Activated T-cell treated with anti-CD3 and anti-CD28 coated beads, Interleukin-2, amount 50 U/mL, for 72 hours (primary cell): ENCODE measurements around the gene VPS37B. TPM values are rescaled to one million over a fixed set of nuclear protein-coding genes. Genes with fewer than 3 reads are reported as not detected.

Source experiments
- ATAC-seq, 2 donors: fragments of 150-1000 bp; cut with Tn5 transposase; replicated peaks in 1 of 2; 2 replicates each; pipeline ENCODE4 v1.10.0; 2021; ENCODE audit warnings: moderate library complexity in 2 of 2, mild to moderate bottlenecking in 1 of 2
- DNase-seq, 2 donors: peaks; one replicate each; pipeline ENCODE4 v3.0.0; 2021 to 2022; ENCODE audit warnings: mixed read lengths in 1 of 2
- H3K27ac Mint-ChIP-seq: one replicate; pipeline ENCODE4 v1.8.0; 2022; ENCODE audit warnings: mild to moderate bottlenecking, moderate library complexity, mixed read lengths
- H3K27me3 Mint-ChIP-seq: one replicate; pipeline ENCODE4 v1.8.0; 2022; ENCODE audit warnings: low read depth, mixed read lengths
- H3K36me3 Mint-ChIP-seq, 2 donors: one replicate each; pipeline ENCODE4 v1.8.0; 2022; ENCODE audit warnings: mixed read lengths in 2 of 2, mild to moderate bottlenecking in 1 of 2; ENCODE audit not compliant: insufficient read depth in 2 of 2
- H3K4me1 Mint-ChIP-seq: one replicate; pipeline ENCODE4 v1.8.0; 2022; ENCODE audit warnings: low read depth, mixed read lengths
- H3K4me3 Mint-ChIP-seq, 2 donors: one replicate each; pipeline ENCODE4 v1.8.0; 2022; ENCODE audit warnings: mild to moderate bottlenecking in 2 of 2, mixed read lengths in 2 of 2, moderate library complexity in 2 of 2
- H3K9me3 Mint-ChIP-seq, 2 donors: one replicate each; pipeline ENCODE4 v1.8.0; 2022; ENCODE audit warnings: mixed read lengths in 2 of 2
- total RNA-seq, 2 donors: library from RNA; stranded (reverse); gene quantifications; one replicate each; pipeline ENCODE4 v1.2.3, GENCODE V29; 2022

The VPS37B gene
- total RNA-seq, 2 donors from 2014 or later = 28.8 to 37.4 TPM

- no peaks in the 10 kb centered on the region for H3K27me3 Mint-ChIP-seq
- DNase-seq = no peak
- peaks cover 52% of the 10 kb centered on the region for H3K4me1 Mint-ChIP-seq
- no peaks in the 10 kb centered on the region for H3K9me3 Mint-ChIP-seq
- peaks cover 3 to 4% of the 10 kb centered on the region in 2 donors for H3K36me3 Mint-ChIP-seq
- H3K4me3 Mint-ChIP-seq = peak overlapping the region; percentile 35 to 99
- ATAC-seq = no peak
- no peak overlapping the region for H3K27ac Mint-ChIP-seq
Measured at GRCh38 chr12:122837306-122838265, 58.3 kb downstream of the VPS37B start.

DNA sequence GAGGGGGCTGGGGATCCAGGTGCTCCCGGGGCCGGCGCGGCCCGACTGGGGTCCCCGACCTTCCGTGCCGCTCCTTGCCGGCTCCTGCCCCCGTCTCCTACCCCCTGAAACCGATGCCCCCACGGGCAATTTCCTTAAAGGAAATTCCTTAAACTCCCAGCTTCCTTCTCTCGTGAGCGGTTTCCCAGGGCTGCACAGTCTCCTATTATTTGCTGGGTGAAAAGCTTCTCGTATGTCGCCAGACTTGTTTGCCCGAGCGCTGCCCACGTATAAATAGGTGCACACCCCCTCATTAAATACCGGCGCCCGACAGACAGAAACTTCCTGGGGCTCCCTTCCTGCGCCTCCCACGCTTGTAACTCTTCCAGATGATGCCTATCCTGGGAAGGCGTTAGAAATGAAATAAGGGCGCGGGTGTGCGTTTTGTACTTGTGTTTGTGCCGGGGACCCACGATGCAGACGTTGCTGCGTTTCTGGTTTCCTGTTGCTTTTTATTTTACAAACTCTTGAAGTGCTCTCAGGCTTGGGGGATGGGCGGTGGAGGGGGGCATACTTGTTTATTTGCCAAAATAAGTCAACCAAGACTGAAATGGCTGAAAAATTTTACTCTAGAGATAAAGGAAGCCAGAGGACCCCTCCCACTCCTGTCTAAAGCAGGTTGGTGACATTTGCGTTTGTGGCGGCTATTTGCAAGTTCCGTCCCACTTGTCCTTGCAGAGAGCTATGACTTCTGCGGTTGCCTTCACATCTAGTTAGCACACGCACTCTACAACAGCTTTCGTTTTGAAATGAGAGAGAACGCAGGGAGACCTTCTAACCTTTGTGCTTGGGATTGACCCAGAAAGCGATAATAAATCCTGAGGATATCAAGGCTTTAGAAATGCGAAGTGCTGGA lies 59.6 kb downstream of the VPS37B start:
- no peaks in the 10 kb centered on the region for H3K27me3 Mint-ChIP-seq
- peak overlapping the region; percentile 74 for H3K27ac Mint-ChIP-seq
- peaks cover 49% of the 10 kb centered on the region for H3K4me1 Mint-ChIP-seq
- peak; percentile 74 to 75 for ATAC-seq
- peaks cover 3 to 4% of the 10 kb centered on the region in 2 donors for H3K36me3 Mint-ChIP-seq
- DNase-seq = peak; percentile 63 to 75
- no peaks in the 10 kb centered on the region for H3K9me3 Mint-ChIP-seq
- H3K4me3 Mint-ChIP-seq = peak overlapping the region; percentile 95 to 99

GRCh38 chr12:122835750-122836026 lies 60.2 kb downstream of the VPS37B start:
- Mint-ChIP-seq H3K36me3 (peaks cover 3 to 4% of the 10 kb centered on the region in 2 donors), H3K27ac (no peak overlapping the region), H3K27me3 (no peaks in the 10 kb centered on the region), H3K9me3 (no peaks in the 10 kb centered on the region), H3K4me1 (peaks cover 47% of the 10 kb centered on the region), H3K4me3 (no peak overlapping the region)
- peak; percentile 53 to 64 for DNase-seq
- ATAC-seq = peak; percentile 64 to 68

GRCh38 chr12:122834921-122835749 lies 60.8 kb downstream of the VPS37B start, which contains the start of gene HIP1R:
Gene HIP1R, plus strand, starts transcription at chr12:122835457. Its CDS starts 94 bp downstream, at chr12:122835551.
- Mint-ChIP-seq H3K27me3 (no peaks in the 10 kb centered on the region), H3K27ac (peak within 1 kb of the TSS; percentile 75), H3K9me3 (no peaks in the 10 kb centered on the region), H3K36me3 (peaks cover 3 to 4% of the 10 kb centered on the region in 2 donors), H3K4me1 (peaks cover 47% of the 10 kb centered on the region), H3K4me3 (peak within 1 kb of the TSS; percentile 98 to 99)
- DNase-seq (peak; percentile 62 to 76), ATAC-seq (peak; percentile 73 to 74)

DNA sequence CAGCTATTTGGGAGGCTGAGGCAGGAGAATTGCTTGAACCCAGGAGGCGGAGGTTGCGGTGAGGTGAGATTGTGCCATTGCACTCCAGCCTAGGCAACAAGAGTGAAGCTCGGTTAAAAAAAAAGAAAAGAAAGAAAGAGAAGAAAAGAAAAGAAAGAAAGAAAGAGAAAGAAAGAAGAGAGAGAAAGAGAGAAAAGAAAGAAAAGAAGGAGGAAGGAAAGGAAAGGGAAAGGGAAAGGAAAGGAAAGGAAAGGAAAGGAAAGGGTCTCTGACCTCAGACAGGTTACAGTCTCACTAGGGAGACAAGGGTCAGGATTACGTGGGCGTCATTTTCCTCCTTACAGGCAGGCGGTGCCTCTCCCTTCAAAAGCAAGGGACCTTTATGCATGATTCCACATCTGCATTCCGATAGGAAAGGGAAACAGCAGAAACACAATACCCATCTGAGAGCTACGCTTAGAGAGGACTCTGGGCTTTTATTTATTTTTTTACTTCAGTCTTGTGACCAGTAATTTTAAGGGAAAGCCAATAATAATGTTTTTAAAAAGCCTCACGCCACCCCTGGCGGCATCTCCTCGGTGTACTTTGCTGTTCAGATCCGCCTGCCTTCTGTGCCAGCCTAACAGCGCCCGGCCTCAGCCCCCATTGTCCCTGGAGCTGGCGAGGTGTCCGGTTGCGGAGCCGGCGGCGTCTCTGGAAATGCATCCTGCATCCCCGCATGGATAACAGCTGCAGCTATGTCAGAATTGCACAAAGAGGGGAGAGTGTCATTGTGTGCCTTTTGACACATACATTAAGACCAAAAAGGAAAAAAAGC lies 61.6 kb downstream of the VPS37B start:
- ATAC-seq (peak in 1 of 2 donors; percentile 6), DNase-seq (no peak)

GRCh38 chr12:122830517-122831214 lies 65.3 kb downstream of the VPS37B start:
- Mint-ChIP-seq H3K27me3 (no peaks in the 10 kb centered on the region), H3K4me3 (no peak overlapping the region), H3K36me3 (no peaks in the 10 kb centered on the region), H3K9me3 (no peaks in the 10 kb centered on the region), H3K27ac (no peak overlapping the region), H3K4me1 (peaks cover 15% of the 10 kb centered on the region)
- ATAC-seq (no peak), DNase-seq (no peak)

More for the DNA sequence above, 61.6 kb downstream of the VPS37B start:
- peaks cover 3 to 4% of the 10 kb centered on the region in 2 donors for H3K36me3 Mint-ChIP-seq
- H3K27me3 Mint-ChIP-seq = no peaks in the 10 kb centered on the region
- H3K4me3 Mint-ChIP-seq = peak overlapping the region; percentile 86 to 98
- H3K27ac Mint-ChIP-seq = peak overlapping the region; percentile 75
- no peaks in the 10 kb centered on the region for H3K9me3 Mint-ChIP-seq
- peaks cover 45% of the 10 kb centered on the region for H3K4me1 Mint-ChIP-seq

- Mint-ChIP-seq H3K4me3 (no peak overlapping the region), H3K36me3 (no peaks in the 10 kb centered on the region), H3K4me1 (no peaks in the 10 kb centered on the region), H3K27me3 (no peaks in the 10 kb centered on the region), H3K27ac (no peak overlapping the region), H3K9me3 (no peaks in the 10 kb centered on the region)
- DNase-seq = no peak
- ATAC-seq = no peak
Measured at GRCh38 chr12:122827258-122827657, 68.7 kb downstream of the VPS37B start.

GRCh38 chr12:122825773-122826724 lies 69.9 kb downstream of the VPS37B start:
- H3K4me3 Mint-ChIP-seq = peak overlapping the region; percentile 52 to 53
- no peak overlapping the region for H3K27ac Mint-ChIP-seq
- H3K27me3 Mint-ChIP-seq = no peaks in the 10 kb centered on the region
- no peaks in the 10 kb centered on the region for H3K9me3 Mint-ChIP-seq
- ATAC-seq (no peak), DNase-seq (no peak)
- no peaks in the 10 kb centered on the region for H3K36me3 Mint-ChIP-seq
- H3K4me1 Mint-ChIP-seq = no peaks in the 10 kb centered on the region

DNA sequence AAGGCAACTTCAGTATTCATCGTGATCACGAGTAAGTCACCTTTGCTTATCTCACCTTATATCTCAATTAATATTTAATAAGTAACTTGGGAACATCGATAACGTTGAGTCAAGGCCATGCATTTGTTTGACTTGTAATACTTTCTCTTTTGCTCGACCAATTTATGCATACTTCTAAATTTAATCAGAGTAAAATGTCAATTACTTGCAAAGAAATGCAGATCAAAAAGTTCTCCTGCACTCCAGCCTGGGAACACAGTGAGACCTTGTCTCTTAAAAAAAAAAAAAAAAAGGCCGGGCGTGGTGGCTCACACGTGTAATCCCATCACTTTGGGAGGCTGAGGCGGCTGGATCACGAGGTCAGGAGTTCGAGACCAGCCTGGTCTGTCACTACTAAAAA lies 72.5 kb downstream of the VPS37B start:
- no peaks in the 10 kb centered on the region for H3K27me3 Mint-ChIP-seq
- H3K9me3 Mint-ChIP-seq = no peaks in the 10 kb centered on the region
- H3K4me1 Mint-ChIP-seq = no peaks in the 10 kb centered on the region
- H3K4me3 Mint-ChIP-seq = no peak overlapping the region
- H3K36me3 Mint-ChIP-seq = no peaks in the 10 kb centered on the region
- DNase-seq = no peak
- H3K27ac Mint-ChIP-seq = no peak overlapping the region
- no peak for ATAC-seq

DNA sequence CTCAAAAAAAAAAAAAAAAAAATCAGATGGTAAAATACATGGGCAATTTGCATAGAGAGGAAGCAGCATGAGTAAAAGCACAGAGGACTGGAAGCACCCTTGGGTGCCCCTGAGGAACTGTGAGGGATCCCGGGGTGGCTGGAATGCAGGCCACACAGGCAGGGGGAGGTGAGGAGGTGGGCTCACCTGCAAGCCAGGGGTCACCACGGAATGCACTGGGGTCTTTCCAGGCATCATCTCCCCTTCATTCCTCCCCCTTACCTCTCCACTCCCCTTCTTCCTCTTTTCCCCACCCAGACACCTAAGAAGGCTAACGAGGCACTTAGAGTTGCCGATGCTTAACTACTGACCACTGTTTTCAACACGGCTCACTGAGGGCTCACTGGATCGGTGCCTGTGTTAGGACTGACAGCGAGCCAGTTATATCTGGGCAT lies 75.1 kb downstream of the VPS37B start:
- H3K4me3 Mint-ChIP-seq = no peak overlapping the region
- DNase-seq (no peak), ATAC-seq (no peak)
- no peaks in the 10 kb centered on the region for H3K36me3 Mint-ChIP-seq
- no peaks in the 10 kb centered on the region for H3K4me1 Mint-ChIP-seq
- no peak overlapping the region for H3K27ac Mint-ChIP-seq
- no peaks in the 10 kb centered on the region for H3K27me3 Mint-ChIP-seq
- no peaks in the 10 kb centered on the region for H3K9me3 Mint-ChIP-seq

DNA sequence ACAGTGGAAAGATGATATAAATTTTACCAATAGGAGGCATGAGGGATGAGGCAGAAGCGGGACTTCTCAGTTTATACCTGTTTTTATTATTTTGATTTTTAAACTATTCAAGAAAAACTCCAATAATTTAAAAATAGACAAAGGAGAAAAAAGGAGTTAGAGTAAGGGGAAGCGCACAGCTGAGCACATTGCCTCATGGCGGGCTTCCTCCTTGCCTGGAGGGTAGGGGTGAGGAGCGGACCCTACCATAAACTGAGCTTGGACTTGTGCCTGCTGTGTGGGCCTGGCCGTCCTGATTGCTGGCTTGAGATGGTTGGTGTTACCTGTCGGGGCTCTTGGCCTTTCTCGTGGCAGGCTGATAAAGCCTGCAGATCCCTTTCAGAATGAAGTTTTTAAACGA lies 75.8 kb downstream of the VPS37B start:
- Mint-ChIP-seq H3K27ac (no peak overlapping the region), H3K4me3 (no peak overlapping the region), H3K4me1 (no peaks in the 10 kb centered on the region), H3K36me3 (no peaks in the 10 kb centered on the region), H3K9me3 (no peaks in the 10 kb centered on the region), H3K27me3 (no peaks in the 10 kb centered on the region)
- DNase-seq = no peak
- no peak for ATAC-seq
